ENCODE measurements around the gene GLE1. TPM values are rescaled to one million over a fixed set of nuclear protein-coding genes. Genes with fewer than 3 reads are reported as not detected.
A peak's percentile ranks its signal among the peaks of the same experiment; 100 is the strongest.

GLE1 gene
- total RNA-seq, 1 experiment from 2014 or later, result 19.0 TPM

DNA sequence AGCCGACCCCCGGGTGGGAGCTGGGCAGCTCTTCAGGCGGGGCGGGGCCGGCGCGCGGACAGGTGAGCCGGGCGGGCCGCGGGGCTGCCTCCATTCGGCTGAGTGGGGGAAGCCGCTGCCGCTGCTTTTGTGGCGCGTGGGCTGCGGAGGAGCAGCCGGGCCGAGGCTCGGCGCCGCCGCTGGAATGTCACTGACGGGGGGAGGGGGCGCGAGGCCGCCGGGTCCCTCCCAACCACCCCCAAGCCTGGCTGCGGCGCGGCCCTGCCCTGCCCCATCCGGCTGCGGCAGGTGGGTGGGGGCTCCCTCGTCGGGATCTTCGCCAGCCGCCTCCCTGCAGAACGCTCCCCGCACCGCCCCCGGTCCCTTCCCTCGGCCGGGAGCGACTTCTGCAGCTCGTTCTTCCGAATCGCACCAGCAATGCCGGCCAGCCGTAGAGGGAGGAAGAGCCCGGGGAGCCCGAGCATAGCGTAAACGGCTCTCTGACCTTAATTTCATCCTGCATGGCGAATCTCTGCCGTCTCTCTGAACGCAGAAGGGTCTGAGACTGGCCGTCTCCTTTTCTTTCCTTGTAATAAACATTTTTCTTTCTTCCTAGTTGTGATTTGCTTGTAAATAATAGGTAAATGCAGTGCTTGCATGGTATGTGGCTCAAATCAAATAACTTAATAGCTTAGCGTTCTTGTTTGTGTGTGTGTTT lies 48.4 kb downstream of the GLE1 start:
- H3K4me3 Mint-ChIP-seq, result no peak overlapping the region
- H3K4me2 ChIP-seq (ENCODE audit: insufficient read depth, insufficient read length, low read length), result peak overlapping the region; percentile 90
- no peak overlapping the region for H2AFZ ChIP-seq (ENCODE audit: low read length)
- peak overlapping the region; percentile 71 for H3K9ac ChIP-seq (ENCODE audit: extremely low read depth, insufficient read length, low read length)
- no peak overlapping the region for H3T11ph ChIP-seq (ENCODE audit: low read length)
- H3K79me1 ChIP-seq (ENCODE audit: insufficient read depth, low read depth, low read length, poor library complexity, severe bottlenecking), result no peaks in the 10 kb centered on the region
- H2BK15ac ChIP-seq (ENCODE audit: low read depth, low read length), result no peak overlapping the region
- DNase-seq, result peak; percentile 56
- H3K14ac ChIP-seq (ENCODE audit: insufficient read depth, low read length), result peak overlapping the region; percentile 68
- H3K18ac ChIP-seq (ENCODE audit: insufficient read length, low read depth, low read length), result peak overlapping the region; percentile 43
- H3K27me3 ChIP-seq (ENCODE audit: insufficient read depth, low read length), result no peaks in the 10 kb centered on the region
- no peak overlapping the region for H4K5ac ChIP-seq (ENCODE audit: insufficient read length, low read depth, low read length)
- H3K79me2 ChIP-seq (ENCODE audit: insufficient read depth, low read length), result no peaks in the 10 kb centered on the region; the same call in 1 of the 2 replicates
- WGBS (ENCODE audit: extremely low coverage, insufficient read length, low lambda C conversion rate), result no CpG with 5 or more reads among the region's 59 CpGs
- peaks cover 3% of the 10 kb centered on the region; the same call in 1 of the 2 replicates for H3K27me3 Mint-ChIP-seq (ENCODE audit: low read depth)
- H3K4me1 ChIP-seq (ENCODE audit: insufficient read depth, low read length), result peaks cover 9% of the 10 kb centered on the region
- no peak overlapping the region for H2BK5ac ChIP-seq (ENCODE audit: insufficient read length, low read length)
- peaks cover 5% of the 10 kb centered on the region for H3K23me2 ChIP-seq (ENCODE audit: insufficient read length, low read depth, low read length, poor library complexity, severe bottlenecking)
- no peak overlapping the region for H3K27ac ChIP-seq (ENCODE audit: insufficient read length, low read depth, low read length)
- no peak overlapping the region for H2AK5ac ChIP-seq (ENCODE audit: insufficient read length, low read length)
- H3K27ac Mint-ChIP-seq, result no peak overlapping the region
- no peak overlapping the region for H2BK20ac ChIP-seq (ENCODE audit: low read depth, low read length, poor library complexity, severe bottlenecking)
- no peak overlapping the region for H3K4ac ChIP-seq (ENCODE audit: low read depth, low read length)
- H3K23ac ChIP-seq (ENCODE audit: insufficient read length, low read depth, low read length), result no peak overlapping the region
- no peak overlapping the region for H2BK120ac ChIP-seq (ENCODE audit: low read depth, low read length, poor library complexity, severe bottlenecking)
- peaks cover 0 to 4% (median 0%) of the 10 kb centered on the region in 3 experiments; a peak in 1 of 7 replicates for H3K36me3 Mint-ChIP-seq (ENCODE audit: insufficient read depth in 1 of 3, low read depth in 3 of 3)
- no peaks in the 10 kb centered on the region for H3K9me3 ChIP-seq (ENCODE audit: control insufficient read depth, low read depth, low read length)
- TF ChIP-seq, protein P1, sequence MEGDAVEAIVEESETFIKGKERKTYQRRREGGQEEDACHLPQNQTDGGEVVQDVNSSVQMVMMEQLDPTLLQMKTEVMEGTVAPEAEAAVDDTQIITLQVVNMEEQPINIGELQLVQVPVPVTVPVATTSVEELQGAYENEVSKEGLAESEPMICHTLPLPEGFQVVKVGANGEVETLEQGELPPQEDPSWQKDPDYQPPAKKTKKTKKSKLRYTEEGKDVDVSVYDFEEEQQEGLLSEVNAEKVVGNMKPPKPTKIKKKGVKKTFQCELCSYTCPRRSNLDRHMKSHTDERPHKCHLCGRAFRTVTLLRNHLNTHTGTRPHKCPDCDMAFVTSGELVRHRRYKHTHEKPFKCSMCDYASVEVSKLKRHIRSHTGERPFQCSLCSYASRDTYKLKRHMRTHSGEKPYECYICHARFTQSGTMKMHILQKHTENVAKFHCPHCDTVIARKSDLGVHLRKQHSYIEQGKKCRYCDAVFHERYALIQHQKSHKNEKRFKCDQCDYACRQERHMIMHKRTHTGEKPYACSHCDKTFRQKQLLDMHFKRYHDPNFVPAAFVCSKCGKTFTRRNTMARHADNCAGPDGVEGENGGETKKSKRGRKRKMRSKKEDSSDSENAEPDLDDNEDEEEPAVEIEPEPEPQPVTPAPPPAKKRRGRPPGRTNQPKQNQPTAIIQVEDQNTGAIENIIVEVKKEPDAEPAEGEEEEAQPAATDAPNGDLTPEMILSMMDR (conservative IDR thresholded peaks at IDR 0.05), result no peak
- H3K56ac ChIP-seq (ENCODE audit: insufficient read length, low read depth, low read length), result no peak overlapping the region
- no peaks in the 10 kb centered on the region; a peak in 1 of 5 replicates for H3K9me3 Mint-ChIP-seq
- peaks cover 11 to 24% of the 10 kb centered on the region in 2 experiments for H3K4me1 Mint-ChIP-seq
- H4K91ac ChIP-seq (ENCODE audit: insufficient read length, low read depth, low read length), result no peak overlapping the region
- no peaks in the 10 kb centered on the region for H4K20me1 ChIP-seq (ENCODE audit: control insufficient read depth, insufficient read depth, insufficient read length)
- H4K8ac ChIP-seq (replicated peaks; ENCODE audit: insufficient read length, low read depth, low read length), result no peak overlapping the region
- H2BK12ac ChIP-seq (ENCODE audit: insufficient read length, low read depth, low read length), result no peak overlapping the region

Measured in H9 (cell line).